Right renal pelvis (tissue), 4 donors: ENCODE results near the gene TOX2. TPM values are rescaled to one million over a fixed set of nuclear protein-coding genes. Genes with fewer than 3 reads are reported as not detected.

Experiments used
- DNase-seq, 4 donors: peaks; one replicate each; pipeline ENCODE4 v3.0.0-alpha.2; 2013; ENCODE audit warnings: low read depth in 4 of 4, low spot score in 3 of 4, missing footprints in 1 of 4
- polyA plus RNA-seq, 4 donors: library from polyadenylated mRNA; unstranded; fragments of 120-200 nt; gene quantifications; one replicate each; pipeline ENCODE4 v1.2.1, GENCODE V29; 2013; ENCODE audit not compliant: insufficient read length in 4 of 4

Gene TOX2
- polyA plus RNA-seq, 4 donors, result 3.8 to 5.1 (median 4.2) TPM

- no peak for DNase-seq
Measured at GRCh38 chr20:43915211-43916072, 790 bp downstream of the TOX2 start.

- DNase-seq, result no peak
Measured at GRCh38 chr20:43916073-43916880, 1.6 kb downstream of the TOX2 start.

GRCh38 chr20:43916881-43917371 lies 2.3 kb downstream of the TOX2 start:
- no peak for DNase-seq

GRCh38 chr20:43917380-43917779 lies 2.7 kb downstream of the TOX2 start:
- DNase-seq, result no peak

- no peak for DNase-seq
Measured at GRCh38 chr20:43919686-43920403, 5.2 kb downstream of the TOX2 start.

GRCh38 chr20:43920797-43921196 lies 6.1 kb downstream of the TOX2 start:
- DNase-seq, result no peak

- no peak for DNase-seq
Measured at GRCh38 chr20:43921227-43921780, 6.7 kb downstream of the TOX2 start.

GRCh38 chr20:43922614-43923013 lies 8.0 kb downstream of the TOX2 start:
- DNase-seq, result no peak

GRCh38 chr20:43923322-43923721 lies 8.7 kb downstream of the TOX2 start:
- no peak for DNase-seq

- no peak for DNase-seq
Measured at GRCh38 chr20:43923917-43924316, 9.3 kb downstream of the TOX2 start.

GRCh38 chr20:43925215-43925614 lies 10.6 kb downstream of the TOX2 start:
- no peak for DNase-seq

GRCh38 chr20:43925801-43926200 lies 11.1 kb downstream of the TOX2 start:
- no peak for DNase-seq

GRCh38 chr20:43926287-43927050 lies 11.8 kb downstream of the TOX2 start:
- DNase-seq, result no peak

- no peak for DNase-seq
Measured at GRCh38 chr20:43931976-43932375, 17.3 kb downstream of the TOX2 start.

GRCh38 chr20:43934833-43935232 lies 20.2 kb downstream of the TOX2 start:
- DNase-seq, result no peak

- DNase-seq, result no peak
Measured at GRCh38 chr20:43936104-43936770, 21.6 kb downstream of the TOX2 start.

- no peak for DNase-seq
Measured at GRCh38 chr20:43936805-43937204, 22.2 kb downstream of the TOX2 start.

- DNase-seq, result no peak
Measured at GRCh38 chr20:43937591-43937990, 22.9 kb downstream of the TOX2 start.

GRCh38 chr20:43938017-43938655 lies 23.5 kb downstream of the TOX2 start:
- no peak for DNase-seq
